Hepatocyte (in vitro differentiated cells): Measurements from ENCODE around the gene WDR70. TPM values are rescaled to one million over a fixed set of nuclear protein-coding genes. Genes with fewer than 3 reads are reported as not detected.
A peak's percentile ranks its signal among the peaks of the same experiment; 100 is the strongest.

Source experiments
- DNase-seq: peaks from one replicate; pipeline ENCODE4 v3.0.0-alpha.2; 2016; ENCODE audit warnings: low spot score
- H2AFZ ChIP-seq: fragments of 200-600 bp; sonication (generic); 2 replicates; pipeline ENCODE4 v1.6.0; 2016; ENCODE audit warnings: antibody characterized with exemption, mild to moderate bottlenecking
- H3K27ac ChIP-seq: fragments of 200-600 bp; sonication (generic); 2 replicates; pipeline ENCODE4 v1.5.1; 2016; ENCODE audit warnings: mild to moderate bottlenecking
- H3K27me3 ChIP-seq: fragments of 200-600 bp; sonication (generic); 2 replicates; pipeline ENCODE4 v1.6.1; 2016
- H3K36me3 ChIP-seq: fragments of 200-600 bp; sonication (generic); replicated peaks from 2 replicates; pipeline ENCODE4 v1.5.1; 2016; ENCODE audit warnings: low read depth; ENCODE audit not compliant: insufficient read depth
- H3K4me1 ChIP-seq: fragments of 200-600 bp; sonication (generic); 2 replicates; pipeline ENCODE4 v1.5.1; 2016; ENCODE audit warnings: mild to moderate bottlenecking, moderate library complexity; ENCODE audit not compliant: insufficient read depth
- H3K4me2 ChIP-seq: fragments of 200-600 bp; sonication (generic); 2 replicates; pipeline ENCODE4 v1.6.0; 2016
- H3K4me3 ChIP-seq: fragments of 200-600 bp; sonication (generic); 2 replicates; pipeline ENCODE4 v1.5.1; 2016; ENCODE audit warnings: mild to moderate bottlenecking
- H3K79me2 ChIP-seq: fragments of 200-600 bp; sonication (generic); 2 replicates; pipeline ENCODE4 v1.6.0; 2017; ENCODE audit warnings: mild to moderate bottlenecking
- H3K9me2 ChIP-seq: fragments of 200-600 bp; sonication (generic); replicated peaks from 2 replicates; pipeline ENCODE4 v1.6.0; 2017; ENCODE audit warnings: mild to moderate bottlenecking; ENCODE audit not compliant: insufficient read depth
- H3K9me3 ChIP-seq: fragments of 200-600 bp; sonication (generic); 2 replicates; pipeline ENCODE4 v1.5.1; 2016; ENCODE audit warnings: low read depth, mild to moderate bottlenecking
- H4K20me1 ChIP-seq: fragments of 200-600 bp; sonication (generic); 2 replicates; pipeline ENCODE4 v1.6.0; 2016; ENCODE audit warnings: mild to moderate bottlenecking; ENCODE audit not compliant: insufficient read depth, poor library complexity, severe bottlenecking
- CTCF ChIP-seq: fragments of 200-600 bp; sonication (generic); IDR thresholded peaks from 2 replicates; pipeline ENCODE4 v1.5.1; 2016; ENCODE audit warnings: antibody characterized with exemption, mild to moderate bottlenecking; ENCODE audit not compliant: poor library complexity
- EZH2 ChIP-seq: fragments of 200-600 bp; sonication (generic); IDR thresholded peaks from 2 replicates; pipeline ENCODE4 v1.6.1; 2016; ENCODE audit warnings: antibody characterized with exemption, mild to moderate bottlenecking, borderline replicate concordance
- EZH2phosphoT487 ChIP-seq: fragments of 200-600 bp; sonication (generic); IDR thresholded peaks from one replicate; pipeline ENCODE4 v1.6.1; 2018; ENCODE audit warnings: antibody characterized with exemption, mild to moderate bottlenecking, low read depth, moderate library complexity; ENCODE audit not compliant: unreplicated experiment, severe bottlenecking
- WGBS: methylation state at CpG from one replicate; pipeline ENCODE4 v1.1.6; 2016; ENCODE audit warnings: low lambda C conversion rate; ENCODE audit errors: missing lambda C conversion rate; 5-methylcytosine and 5-hydroxymethylcytosine counted together
- polyA plus RNA-seq: library from polyadenylated mRNA; unstranded; fragments of >200 nt; fragmentation: Nextera tagmentation; extraction: Ambion mirVana; gene quantifications from 2 replicates; pipeline ENCODE4 v1.2.1, GENCODE V29; 2016
- total RNA-seq: library from RNA; depleted of rRNA; stranded (reverse); fragments of >200 nt; gene quantifications from 2 replicates; pipeline ENCODE4 v1.2.3, GENCODE V29; 2014

The WDR70 gene
- total and polyA plus RNA-seq, 2 experiments from 2014 or later = 22.3 to 37.0 TPM

- H4K20me1 ChIP-seq = no peaks in the 10 kb centered on the region
- TF ChIP-seq CTCF = peak; percentile 38
- no peak for TF ChIP-seq EZH2
- WGBS = 47% methylated on average over 1 of the region's 1 CpG
- H3K79me2 ChIP-seq = peaks cover 2% of the 10 kb centered on the region
- DNase-seq = no peak
- no peaks in the 10 kb centered on the region for H3K9me2 ChIP-seq
- no peak overlapping the region for H3K4me2 ChIP-seq
- H2AFZ ChIP-seq = no peak overlapping the region
- no peaks in the 10 kb centered on the region for H3K36me3 ChIP-seq
- no peaks in the 10 kb centered on the region for H3K9me3 ChIP-seq
- H3K27me3 ChIP-seq = no peaks in the 10 kb centered on the region
- H3K4me1 ChIP-seq = peaks cover 4% of the 10 kb centered on the region
- H3K27ac ChIP-seq = no peak overlapping the region
- H3K4me3 ChIP-seq = no peak overlapping the region
Measured at GRCh38 chr5:37554938-37555337, 175.8 kb downstream of the WDR70 start.

- Histone ChIP-seq H4K20me1 (no peaks in the 10 kb centered on the region), H3K4me2 (no peak overlapping the region), H3K4me1 (peaks cover 4% of the 10 kb centered on the region), H3K36me3 (no peaks in the 10 kb centered on the region), H3K9me3 (no peaks in the 10 kb centered on the region), H3K27me3 (no peaks in the 10 kb centered on the region), H3K79me2 (peaks cover 2% of the 10 kb centered on the region), H3K27ac (no peak overlapping the region), H3K4me3 (no peak overlapping the region), H3K9me2 (no peaks in the 10 kb centered on the region), H2AFZ (no peak overlapping the region)
- DNase-seq = no peak
- TF ChIP-seq CTCF (no peak), EZH2phosphoT487 (no peak), EZH2 (no peak)
- WGBS = 98% methylated on average over 2 of the region's 2 CpGs
Measured at GRCh38 chr5:37557734-37558293, 178.7 kb downstream of the WDR70 start.

GRCh38 chr5:37565062-37565670 is 186.0 kb downstream of the WDR70 start:
- H3K79me2 ChIP-seq = no peaks in the 10 kb centered on the region
- no peak overlapping the region for H3K4me2 ChIP-seq
- H3K27me3 ChIP-seq = no peaks in the 10 kb centered on the region
- H3K9me3 ChIP-seq = no peaks in the 10 kb centered on the region
- no peaks in the 10 kb centered on the region for H4K20me1 ChIP-seq
- no peak overlapping the region for H2AFZ ChIP-seq
- H3K4me3 ChIP-seq = no peak overlapping the region
- no peaks in the 10 kb centered on the region for H3K4me1 ChIP-seq
- no peak overlapping the region for H3K27ac ChIP-seq
- H3K36me3 ChIP-seq = no peaks in the 10 kb centered on the region
- H3K9me2 ChIP-seq = no peaks in the 10 kb centered on the region
- WGBS = 45% methylated on average over 2 of the region's 2 CpGs
- TF ChIP-seq EZH2 (no peak), CTCF (no peak), EZH2phosphoT487 (no peak)
- no peak for DNase-seq
